NT2/D1 (cell line): Measurements from ENCODE around the gene PPAN.

Experiments used
- SUZ12 ChIP-seq: IDR thresholded peaks from 2 replicates; pipeline ENCODE4 v1.6.1; 2011; ENCODE audit not compliant: insufficient read length, insufficient read depth; ENCODE audit errors: extremely low read depth
- YY1 ChIP-seq: IDR thresholded peaks from 2 replicates; pipeline ENCODE4 v1.6.1; 2011; ENCODE audit not compliant: insufficient read length, insufficient read depth

GRCh38 chr19:10118960-10119359, 12.8 kb downstream of the PPAN start:
- no peak for TF ChIP-seq SUZ12
- TF ChIP-seq YY1 = no peak
